ENCODE measurements around the gene S100A9.
"Not testable (repeated sequence)": the region's sequence is repeated elsewhere in the genome, so short reads cannot be mapped to it uniquely, and the experiment has no call there.

The S100A9 gene

DNA sequence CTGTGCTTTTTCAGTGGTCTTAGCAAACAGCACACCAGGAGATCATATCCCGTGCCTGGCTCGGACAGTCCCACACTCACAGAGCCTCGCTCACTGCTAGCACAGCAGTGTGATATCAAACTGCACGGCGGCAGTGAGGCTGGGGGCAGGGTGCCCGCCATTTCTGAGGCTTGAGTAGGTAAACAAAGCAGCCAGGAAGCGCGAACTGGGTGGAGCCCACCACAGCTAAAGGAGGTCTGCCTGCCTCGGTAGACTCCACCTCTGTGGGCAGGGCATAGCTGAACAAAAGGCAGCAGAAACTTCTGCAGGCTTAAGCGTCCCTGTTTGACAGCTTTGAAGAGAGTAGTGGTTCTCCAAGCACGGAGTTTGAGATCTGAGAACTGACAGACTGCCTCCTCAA is 49.6 kb downstream of the S100A9 start:
- not testable (repeated sequence) for DNase-seq (ENCODE audit: low spot score)

Measured in activated CD4-positive, alpha-beta T cell treated with anti-CD3 and anti-CD28 coated beads, Interleukin-2, Interleukin-4, amounts not matched to agents 100 ng/mL and 50 ng/mL, durations not matched to agents 16 hours and 8 hours (primary cell).